ENCODE data around the gene DPP6.
A peak's percentile ranks its signal among the peaks of the same experiment; 100 is the strongest.
"Not testable (repeated sequence)": the region's sequence is repeated elsewhere in the genome, so short reads cannot be mapped to it uniquely, and the experiment has no call there.

DPP6 gene

DNA sequence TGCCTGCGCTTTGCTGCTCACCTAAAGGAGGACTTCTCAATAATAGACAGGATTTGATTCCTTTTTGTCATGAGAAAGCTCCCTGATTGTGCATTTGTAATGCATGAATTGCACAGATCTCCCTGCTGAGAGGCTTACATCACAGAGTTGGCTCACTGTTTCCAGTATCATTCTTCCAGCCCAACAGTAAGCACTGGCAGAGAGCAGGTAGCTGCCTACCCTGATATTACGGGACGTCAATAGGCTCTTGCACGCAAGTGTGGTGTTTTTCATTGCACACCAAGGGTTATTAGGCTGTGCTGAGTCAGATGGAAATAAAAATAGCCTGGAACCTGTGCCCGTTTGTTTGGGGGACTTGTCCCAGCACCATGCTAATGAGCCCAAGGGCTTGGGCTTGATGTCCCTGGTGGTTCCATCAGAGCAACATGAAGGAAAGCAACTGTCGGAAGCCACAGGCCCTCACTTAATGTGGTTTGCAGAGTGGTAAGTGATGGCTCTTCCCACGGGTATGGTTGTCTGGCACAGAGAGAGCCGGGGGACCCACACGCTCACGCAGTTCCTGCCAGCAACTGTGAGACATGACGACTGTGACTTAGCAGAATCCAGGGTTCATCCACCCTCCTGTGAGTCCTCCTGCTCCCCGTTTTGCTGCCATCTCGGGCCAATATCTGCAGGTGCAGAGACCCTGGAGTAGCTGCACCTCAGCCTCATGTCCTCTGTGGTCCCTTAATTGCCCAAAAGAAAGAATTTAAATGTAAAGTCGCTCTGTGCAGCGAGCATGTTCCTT lies 20.4 kb downstream of the DPP6 start:
- DNase-seq (ENCODE audit: low spot score), result peak; percentile 48

DNA sequence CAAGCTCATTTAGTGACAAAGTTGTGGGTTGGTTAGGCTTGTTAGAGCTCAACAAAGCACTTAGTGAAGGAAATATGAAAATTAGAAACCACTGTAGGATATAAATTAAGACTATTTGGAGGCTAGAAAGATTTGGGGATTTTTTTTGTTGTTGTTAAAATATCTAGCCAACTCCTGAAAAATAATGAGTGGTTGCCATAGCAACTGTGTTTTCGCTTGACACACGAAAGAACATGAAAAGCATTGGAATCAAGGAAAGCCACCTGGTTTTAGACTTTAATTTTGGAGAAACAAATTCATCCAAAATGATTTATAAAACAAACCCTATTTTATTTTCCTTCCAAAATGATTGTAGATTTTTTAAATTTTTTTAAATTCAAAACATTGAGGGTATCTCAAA lies 26.3 kb downstream of the DPP6 start:
- DNase-seq (ENCODE audit: low spot score), result not testable (repeated sequence)

DNA sequence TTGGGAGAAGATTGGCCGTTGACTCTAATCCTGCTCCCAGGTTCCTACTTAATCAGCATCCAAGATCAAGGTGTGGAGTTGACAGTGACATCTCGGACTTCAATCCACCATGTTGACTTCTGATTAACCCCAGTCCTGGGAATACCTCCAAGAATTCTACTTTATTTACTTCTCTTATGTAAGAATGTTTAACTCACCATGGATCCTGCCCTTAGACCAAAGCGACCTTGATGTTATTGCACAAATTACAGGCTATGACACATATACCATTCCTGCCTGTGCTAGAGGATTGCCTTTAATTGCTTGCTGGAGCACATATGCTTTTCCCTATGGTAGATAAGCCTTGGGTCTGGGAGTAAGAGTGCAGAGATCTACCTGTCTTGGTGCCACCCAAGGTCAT lies 28.1 kb downstream of the DPP6 start:
- not testable (repeated sequence) for DNase-seq (ENCODE audit: low spot score)

DNA sequence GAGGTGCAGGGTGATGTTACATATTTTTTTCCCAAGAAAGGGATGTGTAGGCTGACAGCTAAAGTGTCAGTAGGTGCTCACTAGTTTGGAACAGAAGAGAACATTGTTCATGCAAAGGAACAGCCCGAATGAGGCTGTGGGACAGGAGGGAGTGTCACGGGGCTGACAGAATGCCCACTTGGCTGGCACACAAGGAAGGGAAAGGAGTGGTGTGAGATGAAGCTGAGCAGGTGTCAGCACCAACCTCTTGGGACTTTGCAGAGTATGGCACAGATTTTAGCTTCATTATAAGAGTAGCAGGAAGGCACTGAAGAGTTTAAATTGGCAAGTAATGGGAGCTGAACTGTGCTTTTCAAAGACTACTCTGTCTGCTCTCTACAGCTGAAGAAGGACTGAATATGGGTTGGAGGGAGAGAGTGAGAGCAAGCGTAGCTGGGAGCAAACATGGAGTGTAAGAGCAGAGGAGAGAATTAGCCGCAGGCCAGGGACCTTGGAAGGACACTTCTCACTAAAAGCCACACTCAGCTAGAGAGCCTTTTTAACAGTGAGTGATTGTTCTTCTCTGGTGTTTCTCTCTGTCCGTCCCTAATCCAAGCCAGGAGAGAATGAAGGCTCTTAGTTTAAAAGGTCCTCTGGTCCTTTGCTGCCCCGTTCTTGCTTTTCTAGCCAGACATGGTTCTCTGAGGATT lies 35.0 kb downstream of the DPP6 start:
- DNase-seq (ENCODE audit: low spot score), result peak; percentile 80

DNA sequence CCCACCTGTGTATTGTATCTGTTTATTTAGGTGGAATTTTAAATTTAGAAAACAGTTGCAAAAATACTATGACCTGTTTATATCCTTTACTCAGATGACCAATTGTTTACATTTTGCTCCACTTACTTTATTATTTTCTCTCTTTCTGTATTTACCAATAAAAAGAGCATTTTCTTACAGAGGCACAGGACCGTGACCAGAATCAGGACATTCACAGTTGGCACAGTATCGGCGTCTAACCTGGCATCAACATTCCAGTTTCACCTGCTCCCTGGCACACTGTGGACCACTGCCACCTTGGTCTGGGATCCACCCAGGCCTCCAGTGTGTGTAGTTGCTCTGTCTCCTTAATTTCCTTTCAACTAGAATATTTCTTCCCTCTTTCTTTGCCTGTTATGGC lies 39.9 kb downstream of the DPP6 start:
- peak; percentile 53 for DNase-seq (ENCODE audit: low spot score)

DNA sequence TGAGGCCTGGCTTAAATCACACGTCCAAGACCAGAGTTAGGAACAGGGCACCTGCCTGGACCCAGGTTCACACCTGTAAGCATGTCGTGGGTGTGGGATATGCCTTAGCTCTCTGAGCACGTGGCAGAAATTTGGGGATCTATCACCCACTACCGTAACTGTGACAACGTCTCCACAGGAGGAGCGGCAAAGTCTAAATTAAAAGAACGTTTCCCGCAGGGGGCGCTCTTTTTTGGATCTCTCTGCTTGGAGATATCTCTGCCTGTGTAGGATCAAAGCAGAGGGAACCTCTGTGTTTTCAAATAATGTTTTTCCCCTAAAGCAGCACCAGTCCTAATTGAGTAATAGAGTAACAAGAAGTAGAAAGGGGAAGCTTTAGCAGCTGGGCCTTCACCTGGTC lies 43.0 kb downstream of the DPP6 start:
- not testable (repeated sequence) for DNase-seq (ENCODE audit: low spot score)

- not testable (repeated sequence) for DNase-seq (ENCODE audit: low spot score)
Measured at GRCh38 chr7:154105063-154105462, 52.9 kb downstream of the DPP6 start.

DNA sequence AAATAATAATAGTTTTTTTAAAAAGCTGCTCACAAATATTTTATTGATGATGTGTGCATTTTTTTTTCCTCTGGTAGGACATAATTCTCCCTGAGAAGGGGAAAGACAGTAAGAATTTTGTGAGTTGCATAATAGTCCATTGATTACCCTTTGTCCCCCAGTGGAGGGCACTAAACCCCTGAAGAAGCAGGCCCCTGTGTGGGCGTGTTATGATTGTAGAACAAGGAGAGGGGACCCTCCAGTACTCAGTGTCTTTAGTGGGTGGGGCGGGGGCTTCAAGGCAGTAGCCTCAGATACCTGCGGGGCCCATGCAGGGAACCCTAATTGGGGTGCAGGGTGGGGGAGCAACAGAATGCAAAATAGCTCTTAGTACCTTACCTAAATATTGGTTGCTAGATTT lies 57.4 kb downstream of the DPP6 start:
- DNase-seq (ENCODE audit: low spot score), result not testable (repeated sequence)

- DNase-seq (ENCODE audit: low spot score), result not testable (repeated sequence)
Measured at GRCh38 chr7:154113732-154114351, 61.6 kb downstream of the DPP6 start.

GRCh38 chr7:154117411-154118390 lies 65.5 kb downstream of the DPP6 start:
- DNase-seq (ENCODE audit: low spot score), result peak; percentile 30

DNA sequence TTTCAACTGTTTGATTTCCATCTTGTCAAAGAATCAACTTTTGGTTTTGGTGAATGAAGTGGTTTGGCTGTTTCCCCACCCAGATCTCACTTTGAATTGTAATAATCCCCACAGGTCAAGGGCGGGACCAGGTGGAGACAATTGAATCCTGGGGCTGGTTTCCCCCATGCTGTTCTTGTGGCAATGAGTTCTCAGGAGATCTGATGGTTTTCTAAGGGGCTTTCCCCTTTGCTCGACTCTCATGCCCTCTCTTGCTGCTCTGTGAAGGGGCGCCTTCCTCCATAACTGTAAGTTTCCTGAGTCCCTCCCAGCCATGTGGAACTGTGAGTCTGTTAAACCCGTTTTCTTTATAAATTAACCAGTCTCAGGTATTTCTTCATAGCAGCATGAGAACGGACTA lies 68.6 kb downstream of the DPP6 start:
- DNase-seq (ENCODE audit: low spot score), result not testable (repeated sequence)

DNA sequence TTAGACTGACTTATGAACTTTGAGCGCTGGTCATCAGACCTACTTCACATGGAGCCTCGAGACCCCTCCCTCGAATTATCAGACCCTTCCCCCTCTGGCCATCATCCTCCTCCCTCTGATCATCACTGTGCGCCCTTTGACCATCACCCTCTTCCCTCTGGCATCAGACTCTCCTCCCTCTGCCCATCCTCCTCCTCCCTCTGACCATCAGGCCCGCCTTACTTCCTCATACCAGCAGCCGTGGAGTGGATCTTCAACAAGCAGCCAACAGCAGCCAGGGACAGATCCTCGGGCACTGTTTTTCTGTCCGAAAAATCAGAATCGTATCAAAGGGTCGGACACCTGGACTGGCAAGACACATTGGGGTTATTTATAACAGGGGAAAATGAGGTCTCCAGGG lies 70.5 kb downstream of the DPP6 start:
- not testable (repeated sequence) for DNase-seq (ENCODE audit: low spot score)

GRCh38 chr7:154123397-154123796 lies 71.2 kb downstream of the DPP6 start:
- not testable (repeated sequence) for DNase-seq (ENCODE audit: low spot score)

DNA sequence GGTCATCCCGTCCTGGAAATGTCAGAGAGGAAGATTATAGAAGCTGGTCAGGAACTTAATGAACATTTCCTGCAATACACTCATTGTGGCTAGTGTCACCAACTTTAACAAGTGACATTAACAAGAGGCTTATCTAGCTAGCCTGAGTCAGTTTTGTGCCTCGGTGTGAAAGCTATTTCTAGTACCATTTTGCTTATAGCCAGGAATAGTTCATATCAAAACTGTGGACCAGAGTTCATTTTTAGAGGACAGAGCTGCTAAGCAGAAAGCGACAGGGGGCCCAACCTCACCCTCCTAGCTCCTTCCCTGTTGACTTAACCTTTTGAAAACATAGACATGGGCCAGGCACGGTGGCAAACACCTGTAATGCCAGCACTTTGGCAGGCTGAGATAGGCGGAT lies 76.9 kb downstream of the DPP6 start:
- DNase-seq (ENCODE audit: low spot score), result not testable (repeated sequence)

DNA sequence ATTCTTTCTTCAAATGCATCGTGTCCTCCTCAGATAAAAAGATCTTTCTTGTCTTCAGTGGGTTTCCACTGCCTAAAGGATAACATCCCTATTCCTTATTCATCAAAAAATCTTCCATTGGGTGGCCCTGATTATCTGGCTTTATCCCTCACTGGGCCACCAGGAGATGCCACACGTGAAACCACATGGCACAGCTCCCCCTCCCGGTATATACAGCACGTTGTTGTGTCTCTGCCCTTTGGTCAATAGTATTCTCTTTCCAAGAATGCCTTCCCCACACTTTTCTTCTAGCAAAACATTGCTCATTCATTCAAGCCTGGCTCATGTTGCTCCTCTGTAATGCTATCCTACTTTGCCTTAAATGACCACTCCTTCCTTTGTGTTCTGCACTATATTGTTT lies 80.4 kb downstream of the DPP6 start:
- DNase-seq (ENCODE audit: low spot score), result not testable (repeated sequence)

DNA sequence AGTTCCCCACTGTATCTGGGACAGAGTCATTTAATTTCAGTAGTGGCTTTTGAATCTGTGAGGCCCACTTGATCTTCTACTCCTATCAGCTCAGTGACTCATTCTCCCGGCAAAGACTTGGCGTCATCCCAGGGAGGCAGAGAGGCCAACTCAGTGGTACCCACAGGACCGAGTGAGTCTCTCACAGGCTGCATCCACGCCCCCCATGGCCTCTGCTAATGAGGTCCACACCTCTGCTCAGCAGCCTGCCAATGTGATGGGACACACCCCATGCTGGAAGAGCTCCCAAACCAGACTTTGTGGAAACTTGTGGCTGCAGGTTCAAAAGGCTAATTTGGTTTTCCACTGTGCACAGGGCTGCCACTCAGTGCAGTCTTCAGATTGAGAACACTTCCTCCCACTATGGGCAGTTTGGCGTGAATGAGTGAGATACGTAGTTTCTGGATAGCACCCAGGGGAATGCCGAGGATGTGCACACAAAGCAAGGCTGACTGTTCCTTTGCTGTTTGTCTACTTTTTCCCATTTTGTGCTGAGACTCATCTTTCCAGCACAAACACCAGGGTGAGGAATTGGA lies 81.6 kb downstream of the DPP6 start:
- not testable (repeated sequence) for DNase-seq (ENCODE audit: low spot score)

DNA sequence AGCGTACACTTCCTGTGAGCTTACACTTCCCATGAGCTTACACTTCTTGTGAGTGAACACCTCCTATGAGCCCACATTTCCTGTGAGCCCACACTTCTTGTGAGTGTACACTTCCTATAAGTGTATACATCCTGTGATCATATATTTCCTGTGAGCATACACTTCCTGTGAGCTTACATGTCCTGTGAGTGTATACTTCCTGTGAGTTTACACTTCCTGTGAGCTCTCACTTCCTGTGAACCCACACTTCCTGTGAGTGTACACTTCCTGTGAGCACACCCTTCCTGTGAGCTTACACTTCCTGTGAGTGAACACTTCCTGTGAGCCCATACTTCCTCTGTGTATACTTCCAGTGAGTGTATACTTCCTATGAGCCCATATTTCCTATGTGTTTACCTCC lies 82.5 kb downstream of the DPP6 start:
- DNase-seq (ENCODE audit: low spot score), result not testable (repeated sequence)

GRCh38 chr7:154135646-154136045 lies 83.4 kb downstream of the DPP6 start:
- DNase-seq (ENCODE audit: low spot score), result not testable (repeated sequence)

GRCh38 chr7:154145922-154146706 lies 93.9 kb downstream of the DPP6 start:
- DNase-seq (ENCODE audit: low spot score), result not testable (repeated sequence)

GRCh38 chr7:154146707-154147038 lies 94.5 kb downstream of the DPP6 start:
- DNase-seq (ENCODE audit: low spot score), result not testable (repeated sequence)

All from cerebellar cortex (tissue), 1 donor.